Neutrophil (primary cell): ENCODE results near the gene NTRK3.

ENCODE experiments used
- H3K27ac ChIP-seq: fragments of 200-600 bp; sonication (generic); 2 replicates; pipeline ENCODE4 v1.5.1; 2016; ENCODE audit warnings: mild to moderate bottlenecking, moderate library complexity
- H3K27me3 ChIP-seq: fragments of 200-600 bp; sonication (generic); 2 replicates; pipeline ENCODE4 v1.6.0; 2016; ENCODE audit warnings: mild to moderate bottlenecking
- H3K36me3 ChIP-seq: fragments of 200-600 bp; sonication (generic); 2 replicates; pipeline ENCODE4 v1.5.1; 2017
- H3K4me1 ChIP-seq, 2 experiments: fragments of 200-600 bp in 1 of 2; sonication (generic) in 1 of 2; 1 replicate in 1 of 2; 2 replicates in 1 of 2; pipeline versions ENCODE4 v1.5.1 to v1.6.1; 2013 to 2016; ENCODE audit warnings: low read depth in 1 of 2, low read length in 1 of 2, mild to moderate bottlenecking in 1 of 2, moderate library complexity in 1 of 2; ENCODE audit not compliant: control insufficient read depth in 1 of 2, insufficient read depth in 1 of 2
- H3K4me3 ChIP-seq, 2 experiments: fragments of 200-600 bp in 1 of 2; sonication (generic) in 1 of 2; 1 replicate in 1 of 2; 2 replicates in 1 of 2; pipeline ENCODE4 v1.5.1; 2013 to 2016; ENCODE audit warnings: low read depth in 1 of 2, low read length in 1 of 2, mild to moderate bottlenecking in 1 of 2, moderate library complexity in 1 of 2
- H3K9me3 ChIP-seq: fragments of 200-600 bp; sonication (generic); 2 replicates; pipeline ENCODE4 v1.5.1; 2016
- TF ChIP-seq, protein P1 (sequence below): fragments of 200-600 bp; sonication (generic); IDR thresholded peaks from 2 replicates; pipeline ENCODE4 v1.5.1; 2016; ENCODE audit warnings: antibody characterized with exemption

The NTRK3 gene

DNA sequence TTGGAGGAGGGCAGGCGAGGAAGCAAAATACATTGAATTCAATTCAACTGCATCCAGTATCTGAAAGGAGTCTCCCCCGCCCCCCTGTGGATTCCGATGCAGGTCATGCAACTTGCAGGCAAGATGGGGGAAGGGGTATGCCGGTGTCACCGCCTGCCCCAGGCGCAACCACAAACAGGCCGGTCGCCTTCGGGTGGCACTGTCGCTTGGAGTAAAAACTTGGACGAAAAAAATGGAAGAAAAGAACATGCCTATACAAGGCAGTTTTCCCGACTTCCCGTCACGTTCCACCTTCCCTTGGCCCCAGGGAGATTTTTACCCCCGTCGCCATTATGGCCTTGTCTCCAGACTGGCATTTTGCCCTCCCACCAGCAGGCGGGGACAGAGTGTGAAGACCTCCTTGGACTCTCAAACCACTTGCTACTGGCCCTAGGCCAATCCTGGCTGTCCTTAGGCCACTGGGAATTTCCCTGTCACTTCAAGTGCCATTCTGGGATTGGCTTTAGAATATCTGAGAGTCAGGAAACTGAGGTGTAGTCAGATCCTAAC, 1.6 kb upstream of the NTRK3 start:
- TF ChIP-seq, protein P1, sequence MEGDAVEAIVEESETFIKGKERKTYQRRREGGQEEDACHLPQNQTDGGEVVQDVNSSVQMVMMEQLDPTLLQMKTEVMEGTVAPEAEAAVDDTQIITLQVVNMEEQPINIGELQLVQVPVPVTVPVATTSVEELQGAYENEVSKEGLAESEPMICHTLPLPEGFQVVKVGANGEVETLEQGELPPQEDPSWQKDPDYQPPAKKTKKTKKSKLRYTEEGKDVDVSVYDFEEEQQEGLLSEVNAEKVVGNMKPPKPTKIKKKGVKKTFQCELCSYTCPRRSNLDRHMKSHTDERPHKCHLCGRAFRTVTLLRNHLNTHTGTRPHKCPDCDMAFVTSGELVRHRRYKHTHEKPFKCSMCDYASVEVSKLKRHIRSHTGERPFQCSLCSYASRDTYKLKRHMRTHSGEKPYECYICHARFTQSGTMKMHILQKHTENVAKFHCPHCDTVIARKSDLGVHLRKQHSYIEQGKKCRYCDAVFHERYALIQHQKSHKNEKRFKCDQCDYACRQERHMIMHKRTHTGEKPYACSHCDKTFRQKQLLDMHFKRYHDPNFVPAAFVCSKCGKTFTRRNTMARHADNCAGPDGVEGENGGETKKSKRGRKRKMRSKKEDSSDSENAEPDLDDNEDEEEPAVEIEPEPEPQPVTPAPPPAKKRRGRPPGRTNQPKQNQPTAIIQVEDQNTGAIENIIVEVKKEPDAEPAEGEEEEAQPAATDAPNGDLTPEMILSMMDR: no peak
- Histone ChIP-seq H3K27ac (no peak overlapping the region), H3K4me3 (no peak overlapping the region), H3K4me1 (peaks cover 0 to 5% of the 10 kb centered on the region in 2 experiments), H3K36me3 (no peaks in the 10 kb centered on the region), H3K9me3 (no peaks in the 10 kb centered on the region), H3K27me3 (peaks cover 95% of the 10 kb centered on the region)

DNA sequence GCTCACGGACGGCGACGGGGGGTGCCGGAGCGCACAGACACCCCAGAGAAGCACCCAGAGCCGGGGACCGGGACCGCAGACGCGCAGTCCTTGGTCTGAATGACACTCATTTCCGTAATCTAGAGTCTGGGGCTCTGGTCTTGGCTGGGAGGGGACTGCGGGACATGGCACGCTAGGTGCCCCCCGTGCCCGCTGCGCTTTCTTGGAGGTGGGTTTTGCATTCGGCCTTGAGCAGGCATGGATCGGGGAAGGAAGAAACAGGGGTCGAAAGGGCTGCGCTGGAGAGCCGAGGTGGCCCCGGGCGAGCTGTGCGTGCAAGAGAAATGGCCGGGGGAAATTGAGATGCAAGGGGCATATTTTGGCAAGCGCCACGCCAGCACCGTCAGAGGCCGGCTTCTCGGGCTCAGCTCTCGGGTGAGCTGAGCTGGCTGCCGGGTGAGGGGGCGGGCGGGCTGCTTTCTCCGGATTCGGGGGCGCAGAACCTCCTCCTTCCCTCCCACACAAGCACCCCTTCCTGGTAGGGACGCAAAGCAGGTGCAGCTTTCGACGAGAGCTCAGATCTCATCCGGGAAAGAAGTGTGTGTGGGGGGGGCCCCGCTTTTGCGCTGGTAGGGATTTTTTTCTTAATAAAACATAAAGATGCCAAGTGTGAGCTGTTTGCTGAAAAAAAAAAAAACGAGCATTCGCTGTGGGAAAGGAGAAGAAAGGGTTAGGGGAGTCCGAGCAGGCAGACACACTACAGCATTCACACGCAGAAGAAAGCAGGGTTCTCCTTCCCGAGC, 963 bp upstream of the NTRK3 start:
- TF ChIP-seq, protein P1: no peak
- no peaks in the 10 kb centered on the region for H3K36me3 ChIP-seq
- H3K4me3 ChIP-seq: no peak overlapping the region
- peaks cover 100% of the 10 kb centered on the region for H3K27me3 ChIP-seq
- H3K9me3 ChIP-seq: no peaks in the 10 kb centered on the region
- H3K27ac ChIP-seq: no peak overlapping the region
- H3K4me1 ChIP-seq: peaks cover 0 to 5% of the 10 kb centered on the region in 2 experiments

DNA sequence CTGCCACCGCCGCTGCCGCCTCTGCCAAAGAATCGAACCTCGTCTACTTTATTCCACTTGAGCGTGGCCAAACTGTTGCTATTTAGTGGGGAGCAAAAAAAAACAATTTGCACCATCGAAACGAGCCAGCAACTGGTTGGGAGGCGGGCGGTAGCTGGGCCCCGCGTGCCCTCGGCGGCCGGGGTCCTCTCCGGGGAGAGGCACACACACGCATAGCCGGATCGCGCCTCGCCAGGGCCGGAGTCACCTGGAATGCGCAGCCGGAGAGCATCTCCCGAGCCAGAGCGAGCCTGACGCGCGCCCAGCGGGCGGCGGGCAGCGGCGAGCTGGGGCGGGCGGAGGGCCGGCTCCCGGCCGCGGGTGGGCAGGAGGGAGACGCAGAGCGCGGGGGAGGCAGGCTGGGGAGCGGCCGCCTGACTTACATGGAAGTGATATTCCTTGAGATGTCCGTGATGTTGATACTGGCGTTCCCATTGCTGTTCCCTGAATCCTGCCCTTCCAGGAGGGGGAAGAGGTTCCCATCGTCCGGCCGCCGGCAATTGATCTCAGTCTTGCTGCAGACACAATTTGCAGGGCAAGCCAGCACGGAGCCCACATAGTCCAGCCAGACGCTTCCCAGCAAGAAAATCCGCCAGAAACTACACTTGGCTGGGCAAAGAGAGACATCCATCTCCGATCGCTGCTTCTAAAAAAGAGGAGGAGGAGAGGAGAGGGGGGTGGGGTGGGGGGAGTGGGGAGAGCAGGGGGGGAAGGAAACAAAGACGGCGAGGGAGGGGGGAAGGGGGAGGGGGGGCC, 858 bp downstream of the NTRK3 start:
- Histone ChIP-seq H3K27ac (no peak overlapping the region), H3K9me3 (no peaks in the 10 kb centered on the region), H3K4me1 (peaks cover 0 to 5% of the 10 kb centered on the region in 2 experiments), H3K36me3 (no peaks in the 10 kb centered on the region), H3K4me3 (no peak overlapping the region), H3K27me3 (peaks cover 94% of the 10 kb centered on the region)
- TF ChIP-seq, protein P1: no peak

DNA sequence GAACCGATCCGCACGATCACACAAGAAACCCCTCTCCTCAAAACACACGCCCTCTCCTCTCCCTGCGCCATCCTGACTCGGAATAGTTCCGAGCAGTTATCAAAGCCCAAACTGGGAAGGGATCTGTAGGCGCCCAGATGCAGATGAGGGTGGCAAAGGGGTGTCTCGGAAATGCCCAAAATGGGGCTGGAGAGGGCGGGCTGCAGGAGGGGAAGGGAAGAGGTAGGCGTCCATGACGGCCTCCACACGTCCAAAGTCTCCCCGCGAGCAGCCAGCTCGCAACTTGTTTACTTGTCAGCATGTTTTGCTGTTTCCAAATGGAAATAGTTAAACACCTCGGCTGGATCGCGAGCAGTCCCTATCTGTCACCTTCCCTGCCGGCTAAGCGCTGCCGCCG, 1.5 kb downstream of the NTRK3 start:
- Histone ChIP-seq H3K36me3 (no peaks in the 10 kb centered on the region), H3K4me1 (peaks cover 0 to 5% of the 10 kb centered on the region in 2 experiments), H3K27ac (no peak overlapping the region), H3K4me3 (no peak overlapping the region), H3K9me3 (no peaks in the 10 kb centered on the region), H3K27me3 (peaks cover 88% of the 10 kb centered on the region)
- TF ChIP-seq, protein P1: no peak

DNA sequence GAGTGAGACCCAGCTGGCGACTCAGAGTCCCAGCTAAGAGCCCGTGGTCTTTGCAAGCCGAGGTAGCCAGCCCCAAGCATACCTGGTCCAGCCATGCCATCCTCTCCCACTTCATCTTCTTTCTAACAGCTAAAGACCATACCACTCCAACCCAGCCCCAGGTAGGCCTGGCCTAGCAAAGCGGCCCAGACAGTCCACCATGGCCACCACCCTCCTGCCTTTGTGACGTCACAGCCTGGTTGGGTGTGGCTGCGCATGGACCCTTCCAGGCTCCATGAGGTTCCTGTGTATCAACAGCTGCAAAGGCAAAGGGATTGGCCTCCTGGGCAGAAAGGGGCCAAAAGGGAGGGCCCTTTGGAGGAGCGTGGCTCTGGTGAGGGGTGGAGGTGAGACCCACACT, 4.1 kb downstream of the NTRK3 start:
- Histone ChIP-seq H3K27ac (no peak overlapping the region), H3K4me3 (no peak overlapping the region), H3K9me3 (no peaks in the 10 kb centered on the region), H3K4me1 (peaks cover 0 to 5% of the 10 kb centered on the region in 2 experiments), H3K36me3 (no peaks in the 10 kb centered on the region), H3K27me3 (peaks cover 62% of the 10 kb centered on the region)
- TF ChIP-seq, protein P1: no peak
